Tibial nerve (tissue), 3 donors: Measurements from ENCODE around the gene ABR.

Experiments
- CTCF ChIP-seq, 5 experiments: fragments of 200-600 bp in 3 of 5; fragments of 450-650 bp in 2 of 5; sonication (generic) in 3 of 5; IDR thresholded peaks; one replicate each; pipeline ENCODE4 v1.5.1; 2016 to 2019; ENCODE audit warnings: antibody characterized with exemption in 5 of 5, mild to moderate bottlenecking in 3 of 5, moderate library complexity in 2 of 5
- POLR2A ChIP-seq, 2 donors: fragments of 450-650 bp; IDR thresholded peaks; one replicate each; pipeline ENCODE4 v1.6.1; 2017; ENCODE audit warnings: antibody characterized with exemption in 2 of 2, mild to moderate bottlenecking in 2 of 2, moderate library complexity in 2 of 2

DNA sequence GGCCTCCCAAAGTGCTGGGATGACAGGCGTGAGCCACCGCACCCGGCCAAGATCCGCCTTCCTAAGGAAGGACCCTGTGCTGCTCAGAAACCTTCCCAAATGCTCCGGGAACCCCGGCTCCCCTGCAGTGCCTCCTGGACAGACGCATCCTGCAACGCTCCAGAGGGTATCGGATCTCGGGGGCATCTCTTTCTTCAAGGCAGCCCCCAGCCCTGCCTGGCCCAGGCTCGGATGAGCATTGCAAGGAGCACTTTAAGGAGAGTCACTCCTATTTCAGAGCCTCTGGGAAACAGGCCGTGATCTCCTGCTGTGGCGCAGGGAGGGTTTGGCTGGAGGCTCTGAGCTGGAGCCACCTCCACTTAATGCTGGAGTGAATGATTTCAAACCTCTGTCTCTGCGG lies 17.2 kb upstream of the ABR start:
- TF ChIP-seq CTCF (IDR thresholded peaks at IDR 0.05) (no peak), POLR2A (IDR thresholded peaks at IDR 0.05) (no peak)
